GM23338 (cell line): ENCODE data around the gene MAP6D1. TPM values are rescaled to one million over a fixed set of nuclear protein-coding genes. Genes with fewer than 3 reads are reported as not detected.

Source experiments
- ATAC-seq: fragments of 200-7000 bp; cut with Tn5 transposase; 3 replicates; pipeline ENCODE4 v1.9.1; 2020
- DNase-seq: peaks from one replicate; pipeline ENCODE4 v3.0.0-alpha.2; 2015; ENCODE audit warnings: low spot score
- H2AFZ ChIP-seq: fragments of 200-600 bp; sonication (generic); 2 replicates; pipeline ENCODE4 v1.8.0; 2016; ENCODE audit warnings: antibody characterized with exemption, mild to moderate bottlenecking, moderate library complexity
- H3F3A ChIP-seq: fragments of 200-600 bp; sonication (generic); replicated peaks from 2 replicates; pipeline ENCODE4 v1.8.0; 2017; ENCODE audit warnings: antibody characterized with exemption, mixed run types, low read depth
- H3K27ac ChIP-seq: fragments of 200-600 bp; sonication (generic); 2 replicates; pipeline ENCODE4 v1.6.1; 2016; ENCODE audit warnings: low read depth
- H3K27me3 ChIP-seq: fragments of 200-600 bp; sonication (generic); 2 replicates; pipeline ENCODE4 v1.8.0; 2016; ENCODE audit warnings: mild to moderate bottlenecking, mixed run types, moderate library complexity; ENCODE audit not compliant: insufficient read depth
- H3K36me3 ChIP-seq: fragments of 200-600 bp; sonication (generic); 2 replicates; pipeline ENCODE4 v1.8.0; 2016; ENCODE audit warnings: mild to moderate bottlenecking; ENCODE audit not compliant: insufficient read depth
- H3K4me1 ChIP-seq: fragments of 200-600 bp; sonication (generic); 2 replicates; pipeline ENCODE4 v1.8.0; 2016; ENCODE audit warnings: mild to moderate bottlenecking, moderate library complexity; ENCODE audit not compliant: insufficient read depth
- H3K4me2 ChIP-seq: fragments of 200-600 bp; sonication (generic); 2 replicates; pipeline ENCODE4 v1.7.1; 2017; ENCODE audit warnings: mixed run types
- H3K4me3 ChIP-seq: fragments of 200-600 bp; sonication (generic); 2 replicates; pipeline ENCODE4 v1.6.1; 2016; ENCODE audit warnings: mixed run types
- H3K79me2 ChIP-seq: fragments of 200-600 bp; sonication (generic); replicated peaks from 2 replicates; pipeline ENCODE4 v1.8.0; 2017; ENCODE audit warnings: mild to moderate bottlenecking; ENCODE audit not compliant: insufficient read depth
- H3K9me2 ChIP-seq: fragments of 200-600 bp; sonication (generic); 2 replicates; pipeline ENCODE4 v1.8.0; 2017; ENCODE audit not compliant: insufficient read depth
- H4K20me1 ChIP-seq: fragments of 200-600 bp; sonication (generic); replicated peaks from 2 replicates; pipeline ENCODE4 v1.8.0; 2017; ENCODE audit warnings: mild to moderate bottlenecking; ENCODE audit not compliant: insufficient read depth
- H3K27ac Mint-ChIP-seq: 2 replicates; pipeline ENCODE4 v1.8.0; 2020; ENCODE audit warnings: inconsistent platforms, mild to moderate bottlenecking, moderate library complexity, mixed read lengths
- H3K27me3 Mint-ChIP-seq: 3 replicates; pipeline ENCODE4 v1.8.0; 2022; ENCODE audit warnings: low read depth, mild to moderate bottlenecking, moderate library complexity, mixed read lengths, inconsistent platforms; ENCODE audit not compliant: insufficient read depth, poor library complexity
- H3K36me3 Mint-ChIP-seq: 3 replicates; pipeline ENCODE4 v1.8.0; 2021; ENCODE audit warnings: low read depth, mild to moderate bottlenecking, inconsistent platforms, moderate library complexity, mixed read lengths
- H3K4me1 Mint-ChIP-seq: 3 replicates; pipeline ENCODE4 v1.8.0; 2020; ENCODE audit warnings: mild to moderate bottlenecking, inconsistent platforms, mixed read lengths
- H3K4me3 Mint-ChIP-seq: 3 replicates; pipeline ENCODE4 v1.8.0; 2021; ENCODE audit warnings: moderate library complexity, mild to moderate bottlenecking, inconsistent platforms, mixed read lengths
- H3K9me3 Mint-ChIP-seq: 3 replicates; pipeline ENCODE4 v1.8.0; 2020; ENCODE audit warnings: moderate library complexity, mild to moderate bottlenecking, inconsistent platforms, mixed read lengths
- CREB1 ChIP-seq: fragments of 250-450 bp; sonication (Bioruptor Pico); IDR thresholded peaks from 2 replicates; pipeline ENCODE4 v1.5.0; 2020; ENCODE audit warnings: low read depth, mild to moderate bottlenecking, moderate library complexity
- EZH2 ChIP-seq: fragments of 200-600 bp; sonication (generic); IDR thresholded peaks from one replicate; pipeline ENCODE4 v1.8.0; 2017; ENCODE audit warnings: antibody characterized with exemption, mild to moderate bottlenecking, low read depth; ENCODE audit not compliant: unreplicated experiment
- EZH2phosphoT487 ChIP-seq: fragments of 200-600 bp; sonication (generic); IDR thresholded peaks from one replicate; pipeline ENCODE4 v1.8.1; 2018; ENCODE audit warnings: antibody characterized with exemption; ENCODE audit not compliant: unreplicated experiment
- JUNB ChIP-seq: IDR thresholded peaks from one replicate; pipeline ENCODE4 v1.6.1; 2016; ENCODE audit warnings: antibody characterized with exemption; ENCODE audit not compliant: unreplicated experiment
- NANOG ChIP-seq: IDR thresholded peaks from 2 replicates; pipeline ENCODE4 v1.6.1; 2016; ENCODE audit warnings: antibody characterized with exemption, borderline replicate concordance
- POLR2AphosphoS5 ChIP-seq: IDR thresholded peaks from 2 replicates; pipeline ENCODE4 v1.6.1; 2016; ENCODE audit warnings: antibody characterized with exemption, low read depth
- ZNF114 ChIP-seq: fragments of 250-450 bp; sonication (Bioruptor Pico); IDR thresholded peaks from 2 replicates; pipeline ENCODE4 v1.5.0; 2020; ENCODE audit warnings: mild to moderate bottlenecking, moderate library complexity
- ZNF331 ChIP-seq: fragments of 250-450 bp; sonication (Bioruptor Pico); IDR thresholded peaks from 2 replicates; pipeline ENCODE4 v1.5.0; 2020; ENCODE audit warnings: low read depth, mild to moderate bottlenecking, moderate library complexity
- polyA plus RNA-seq: library from polyadenylated mRNA; unstranded; fragments of >200 nt; fragmentation: Nextera tagmentation; extraction: Ambion mirVana; gene quantifications from 2 replicates; pipeline ENCODE4 v1.2.1, GENCODE V29; 2016
- total RNA-seq: library from RNA; depleted of rRNA; stranded (reverse); fragments of >200 nt; shearing (Covaris generic); gene quantifications from 2 replicates; pipeline ENCODE4 v1.2.3, GENCODE V29; 2014
- TF ChIP-seq, protein P1 (sequence below): IDR thresholded peaks from one replicate; pipeline ENCODE4 v1.6.1; 2018; ENCODE audit warnings: antibody characterized with exemption; ENCODE audit not compliant: unreplicated experiment
- TF ChIP-seq, protein P2 (sequence below): fragments of 250-450 bp; sonication (Bioruptor Pico); IDR thresholded peaks from 2 replicates; pipeline ENCODE4 v1.5.0; 2020; ENCODE audit warnings: mild to moderate bottlenecking, moderate library complexity
- TF ChIP-seq, protein P3 (sequence below): IDR thresholded peaks from 2 replicates; pipeline ENCODE4 v1.6.1; 2016; ENCODE audit warnings: antibody characterized with exemption
- TF ChIP-seq, protein P4 (sequence below), 2 experiments: fragments of 200-600 bp in 1 of 2; sonication (generic) in 1 of 2; conservative IDR thresholded peaks; 2 replicates each; pipeline versions ENCODE4 v1.5.1 to v1.6.1; 2016 to 2017; ENCODE audit warnings: antibody characterized with exemption in 2 of 2, low read depth in 2 of 2, mild to moderate bottlenecking in 2 of 2, moderate library complexity in 1 of 2

The MAP6D1 gene
- total and polyA plus RNA-seq, 2 experiments from 2014 or later, result 2.6 to 8.2 TPM

DNA sequence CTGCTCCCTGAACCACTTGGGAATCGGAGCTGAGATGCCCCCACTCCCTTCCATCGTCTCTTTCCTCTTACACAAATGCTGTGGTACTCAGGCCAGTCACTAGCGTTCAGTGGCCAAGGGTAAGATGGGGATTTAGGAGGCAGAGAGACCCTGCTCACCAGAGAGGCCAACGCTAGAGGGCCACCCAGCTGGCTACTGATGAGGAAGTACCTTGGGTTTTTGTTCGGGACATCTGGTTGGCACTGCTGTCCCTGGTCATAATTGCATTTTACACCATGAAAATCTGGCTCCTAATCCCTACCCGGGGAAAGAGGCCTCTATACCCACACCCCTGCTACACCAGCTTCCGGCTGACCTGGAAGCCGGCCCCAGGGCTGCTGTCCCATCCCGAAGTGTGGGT, 7.7 kb downstream of the MAP6D1 start:
- Histone ChIP-seq H2AFZ (no peak overlapping the region), H3F3A (no peaks in the 10 kb centered on the region), H3K9me2 (no peaks in the 10 kb centered on the region), H3K79me2 (no peaks in the 10 kb centered on the region), H3K4me1 (no peaks in the 10 kb centered on the region), H3K27me3 (no peaks in the 10 kb centered on the region), H3K36me3 (no peaks in the 10 kb centered on the region), H4K20me1 (peaks cover 2% of the 10 kb centered on the region), H3K27ac (no peak overlapping the region), H3K4me2 (no peak overlapping the region), H3K4me3 (no peak overlapping the region)
- Mint-ChIP-seq H3K4me1 (peaks cover 10% of the 10 kb centered on the region), H3K27ac (no peak overlapping the region), H3K9me3 (no peaks in the 10 kb centered on the region), H3K27me3 (peaks cover 17% of the 10 kb centered on the region), H3K4me3 (no peak overlapping the region), H3K36me3 (peaks cover 19% of the 10 kb centered on the region)
- ATAC-seq (no peak), DNase-seq (no peak)
- TF ChIP-seq, protein P1, sequence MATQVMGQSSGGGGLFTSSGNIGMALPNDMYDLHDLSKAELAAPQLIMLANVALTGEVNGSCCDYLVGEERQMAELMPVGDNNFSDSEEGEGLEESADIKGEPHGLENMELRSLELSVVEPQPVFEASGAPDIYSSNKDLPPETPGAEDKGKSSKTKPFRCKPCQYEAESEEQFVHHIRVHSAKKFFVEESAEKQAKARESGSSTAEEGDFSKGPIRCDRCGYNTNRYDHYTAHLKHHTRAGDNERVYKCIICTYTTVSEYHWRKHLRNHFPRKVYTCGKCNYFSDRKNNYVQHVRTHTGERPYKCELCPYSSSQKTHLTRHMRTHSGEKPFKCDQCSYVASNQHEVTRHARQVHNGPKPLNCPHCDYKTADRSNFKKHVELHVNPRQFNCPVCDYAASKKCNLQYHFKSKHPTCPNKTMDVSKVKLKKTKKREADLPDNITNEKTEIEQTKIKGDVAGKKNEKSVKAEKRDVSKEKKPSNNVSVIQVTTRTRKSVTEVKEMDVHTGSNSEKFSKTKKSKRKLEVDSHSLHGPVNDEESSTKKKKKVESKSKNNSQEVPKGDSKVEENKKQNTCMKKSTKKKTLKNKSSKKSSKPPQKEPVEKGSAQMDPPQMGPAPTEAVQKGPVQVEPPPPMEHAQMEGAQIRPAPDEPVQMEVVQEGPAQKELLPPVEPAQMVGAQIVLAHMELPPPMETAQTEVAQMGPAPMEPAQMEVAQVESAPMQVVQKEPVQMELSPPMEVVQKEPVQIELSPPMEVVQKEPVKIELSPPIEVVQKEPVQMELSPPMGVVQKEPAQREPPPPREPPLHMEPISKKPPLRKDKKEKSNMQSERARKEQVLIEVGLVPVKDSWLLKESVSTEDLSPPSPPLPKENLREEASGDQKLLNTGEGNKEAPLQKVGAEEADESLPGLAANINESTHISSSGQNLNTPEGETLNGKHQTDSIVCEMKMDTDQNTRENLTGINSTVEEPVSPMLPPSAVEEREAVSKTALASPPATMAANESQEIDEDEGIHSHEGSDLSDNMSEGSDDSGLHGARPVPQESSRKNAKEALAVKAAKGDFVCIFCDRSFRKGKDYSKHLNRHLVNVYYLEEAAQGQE, result no peak
- no peak for TF ChIP-seq CREB1
- TF ChIP-seq, protein P2, sequence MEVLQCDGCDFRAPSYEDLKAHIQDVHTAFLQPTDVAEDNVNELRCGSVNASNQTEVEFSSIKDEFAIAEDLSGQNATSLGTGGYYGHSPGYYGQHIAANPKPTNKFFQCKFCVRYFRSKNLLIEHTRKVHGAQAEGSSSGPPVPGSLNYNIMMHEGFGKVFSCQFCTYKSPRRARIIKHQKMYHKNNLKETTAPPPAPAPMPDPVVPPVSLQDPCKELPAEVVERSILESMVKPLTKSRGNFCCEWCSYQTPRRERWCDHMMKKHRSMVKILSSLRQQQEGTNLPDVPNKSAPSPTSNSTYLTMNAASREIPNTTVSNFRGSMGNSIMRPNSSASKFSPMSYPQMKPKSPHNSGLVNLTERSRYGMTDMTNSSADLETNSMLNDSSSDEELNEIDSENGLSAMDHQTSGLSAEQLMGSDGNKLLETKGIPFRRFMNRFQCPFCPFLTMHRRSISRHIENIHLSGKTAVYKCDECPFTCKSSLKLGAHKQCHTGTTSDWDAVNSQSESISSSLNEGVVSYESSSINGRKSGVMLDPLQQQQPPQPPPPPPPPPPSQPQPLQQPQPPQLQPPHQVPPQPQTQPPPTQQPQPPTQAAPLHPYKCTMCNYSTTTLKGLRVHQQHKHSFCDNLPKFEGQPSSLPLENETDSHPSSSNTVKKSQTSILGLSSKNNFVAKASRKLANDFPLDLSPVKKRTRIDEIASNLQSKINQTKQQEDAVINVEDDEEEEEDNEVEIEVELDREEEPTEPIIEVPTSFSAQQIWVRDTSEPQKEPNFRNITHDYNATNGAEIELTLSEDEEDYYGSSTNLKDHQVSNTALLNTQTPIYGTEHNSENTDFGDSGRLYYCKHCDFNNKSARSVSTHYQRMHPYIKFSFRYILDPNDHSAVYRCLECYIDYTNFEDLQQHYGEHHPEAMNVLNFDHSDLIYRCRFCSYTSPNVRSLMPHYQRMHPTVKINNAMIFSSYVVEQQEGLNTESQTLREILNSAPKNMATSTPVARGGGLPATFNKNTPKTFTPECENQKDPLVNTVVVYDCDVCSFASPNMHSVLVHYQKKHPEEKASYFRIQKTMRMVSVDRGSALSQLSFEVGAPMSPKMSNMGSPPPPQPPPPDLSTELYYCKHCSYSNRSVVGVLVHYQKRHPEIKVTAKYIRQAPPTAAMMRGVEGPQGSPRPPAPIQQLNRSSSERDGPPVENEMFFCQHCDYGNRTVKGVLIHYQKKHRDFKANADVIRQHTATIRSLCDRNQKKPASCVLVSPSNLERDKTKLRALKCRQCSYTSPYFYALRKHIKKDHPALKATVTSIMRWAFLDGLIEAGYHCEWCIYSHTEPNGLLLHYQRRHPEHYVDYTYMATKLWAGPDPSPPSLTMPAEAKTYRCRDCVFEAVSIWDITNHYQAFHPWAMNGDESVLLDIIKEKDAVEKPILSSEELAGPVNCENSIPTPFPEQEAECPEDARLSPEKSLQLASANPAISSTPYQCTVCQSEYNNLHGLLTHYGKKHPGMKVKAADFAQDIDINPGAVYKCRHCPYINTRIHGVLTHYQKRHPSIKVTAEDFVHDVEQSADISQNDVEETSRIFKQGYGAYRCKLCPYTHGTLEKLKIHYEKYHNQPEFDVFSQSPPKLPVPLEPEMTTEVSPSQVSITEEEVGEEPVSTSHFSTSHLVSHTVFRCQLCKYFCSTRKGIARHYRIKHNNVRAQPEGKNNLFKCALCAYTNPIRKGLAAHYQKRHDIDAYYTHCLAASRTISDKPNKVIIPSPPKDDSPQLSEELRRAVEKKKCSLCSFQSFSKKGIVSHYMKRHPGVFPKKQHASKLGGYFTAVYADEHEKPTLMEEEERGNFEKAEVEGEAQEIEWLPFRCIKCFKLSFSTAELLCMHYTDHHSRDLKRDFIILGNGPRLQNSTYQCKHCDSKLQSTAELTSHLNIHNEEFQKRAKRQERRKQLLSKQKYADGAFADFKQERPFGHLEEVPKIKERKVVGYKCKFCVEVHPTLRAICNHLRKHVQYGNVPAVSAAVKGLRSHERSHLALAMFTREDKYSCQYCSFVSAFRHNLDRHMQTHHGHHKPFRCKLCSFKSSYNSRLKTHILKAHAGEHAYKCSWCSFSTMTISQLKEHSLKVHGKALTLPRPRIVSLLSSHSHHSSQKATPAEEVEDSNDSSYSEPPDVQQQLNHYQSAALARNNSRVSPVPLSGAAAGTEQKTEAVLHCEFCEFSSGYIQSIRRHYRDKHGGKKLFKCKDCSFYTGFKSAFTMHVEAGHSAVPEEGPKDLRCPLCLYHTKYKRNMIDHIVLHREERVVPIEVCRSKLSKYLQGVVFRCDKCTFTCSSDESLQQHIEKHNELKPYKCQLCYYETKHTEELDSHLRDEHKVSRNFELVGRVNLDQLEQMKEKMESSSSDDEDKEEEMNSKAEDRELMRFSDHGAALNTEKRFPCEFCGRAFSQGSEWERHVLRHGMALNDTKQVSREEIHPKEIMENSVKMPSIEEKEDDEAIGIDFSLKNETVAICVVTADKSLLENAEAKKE (CRISPR knock-in tag), result no peak
- no peak for TF ChIP-seq EZH2
- TF ChIP-seq ZNF114, result no peak
- TF ChIP-seq NANOG, result no peak
- TF ChIP-seq, protein P3, sequence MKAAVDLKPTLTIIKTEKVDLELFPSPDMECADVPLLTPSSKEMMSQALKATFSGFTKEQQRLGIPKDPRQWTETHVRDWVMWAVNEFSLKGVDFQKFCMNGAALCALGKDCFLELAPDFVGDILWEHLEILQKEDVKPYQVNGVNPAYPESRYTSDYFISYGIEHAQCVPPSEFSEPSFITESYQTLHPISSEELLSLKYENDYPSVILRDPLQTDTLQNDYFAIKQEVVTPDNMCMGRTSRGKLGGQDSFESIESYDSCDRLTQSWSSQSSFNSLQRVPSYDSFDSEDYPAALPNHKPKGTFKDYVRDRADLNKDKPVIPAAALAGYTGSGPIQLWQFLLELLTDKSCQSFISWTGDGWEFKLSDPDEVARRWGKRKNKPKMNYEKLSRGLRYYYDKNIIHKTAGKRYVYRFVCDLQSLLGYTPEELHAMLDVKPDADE, result no peak
- no peak for TF ChIP-seq EZH2phosphoT487
- TF ChIP-seq JUNB, result no peak
- TF ChIP-seq, protein P4, sequence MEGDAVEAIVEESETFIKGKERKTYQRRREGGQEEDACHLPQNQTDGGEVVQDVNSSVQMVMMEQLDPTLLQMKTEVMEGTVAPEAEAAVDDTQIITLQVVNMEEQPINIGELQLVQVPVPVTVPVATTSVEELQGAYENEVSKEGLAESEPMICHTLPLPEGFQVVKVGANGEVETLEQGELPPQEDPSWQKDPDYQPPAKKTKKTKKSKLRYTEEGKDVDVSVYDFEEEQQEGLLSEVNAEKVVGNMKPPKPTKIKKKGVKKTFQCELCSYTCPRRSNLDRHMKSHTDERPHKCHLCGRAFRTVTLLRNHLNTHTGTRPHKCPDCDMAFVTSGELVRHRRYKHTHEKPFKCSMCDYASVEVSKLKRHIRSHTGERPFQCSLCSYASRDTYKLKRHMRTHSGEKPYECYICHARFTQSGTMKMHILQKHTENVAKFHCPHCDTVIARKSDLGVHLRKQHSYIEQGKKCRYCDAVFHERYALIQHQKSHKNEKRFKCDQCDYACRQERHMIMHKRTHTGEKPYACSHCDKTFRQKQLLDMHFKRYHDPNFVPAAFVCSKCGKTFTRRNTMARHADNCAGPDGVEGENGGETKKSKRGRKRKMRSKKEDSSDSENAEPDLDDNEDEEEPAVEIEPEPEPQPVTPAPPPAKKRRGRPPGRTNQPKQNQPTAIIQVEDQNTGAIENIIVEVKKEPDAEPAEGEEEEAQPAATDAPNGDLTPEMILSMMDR (conservative IDR thresholded peaks at IDR 0.05; ENCODE audit: low read depth in 2 of 2), result no peak
- no peak for TF ChIP-seq POLR2AphosphoS5
- TF ChIP-seq ZNF331 (CRISPR knock-in tag), result no peak
